Measurements from ENCODE around the gene RNF213.

DNA sequence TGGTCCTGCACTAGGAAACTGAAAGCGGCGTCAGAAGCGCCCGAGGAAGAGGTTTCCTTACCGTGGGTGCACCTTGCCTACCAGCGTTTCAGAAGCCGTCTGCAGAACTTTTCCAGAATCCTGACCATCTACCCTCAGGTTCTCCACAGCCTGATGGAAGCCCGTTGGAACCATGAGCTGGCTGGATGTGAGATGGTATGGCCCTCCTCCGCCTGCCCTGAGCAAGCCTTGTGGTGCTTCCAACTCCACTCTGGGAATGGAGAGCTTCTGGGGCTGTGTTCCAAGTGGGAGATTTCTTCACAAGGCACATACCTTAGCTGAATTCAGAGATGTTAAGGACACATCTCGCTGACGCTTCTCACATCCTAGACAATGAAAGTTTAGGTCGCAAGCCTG, 102.5 kb downstream of the RNF213 start:
- TF ChIP-seq CTCF (IDR thresholded peaks at IDR 0.05) = no peak
- TF ChIP-seq EP300 (IDR thresholded peaks at IDR 0.05) = no peak
- TF ChIP-seq POLR2A (IDR thresholded peaks at IDR 0.05) = no peak
